GM19467 (cell line): Measurements from ENCODE around the gene RESP18.

Source experiments
- ATAC-seq: cut with Tn5 transposase; IDR thresholded peaks from one replicate; pipeline ENCODE4 v1.9.1; 2021; ENCODE audit warnings: mild to moderate bottlenecking, moderate library complexity; ENCODE audit not compliant: unreplicated experiment

RESP18 gene

DNA sequence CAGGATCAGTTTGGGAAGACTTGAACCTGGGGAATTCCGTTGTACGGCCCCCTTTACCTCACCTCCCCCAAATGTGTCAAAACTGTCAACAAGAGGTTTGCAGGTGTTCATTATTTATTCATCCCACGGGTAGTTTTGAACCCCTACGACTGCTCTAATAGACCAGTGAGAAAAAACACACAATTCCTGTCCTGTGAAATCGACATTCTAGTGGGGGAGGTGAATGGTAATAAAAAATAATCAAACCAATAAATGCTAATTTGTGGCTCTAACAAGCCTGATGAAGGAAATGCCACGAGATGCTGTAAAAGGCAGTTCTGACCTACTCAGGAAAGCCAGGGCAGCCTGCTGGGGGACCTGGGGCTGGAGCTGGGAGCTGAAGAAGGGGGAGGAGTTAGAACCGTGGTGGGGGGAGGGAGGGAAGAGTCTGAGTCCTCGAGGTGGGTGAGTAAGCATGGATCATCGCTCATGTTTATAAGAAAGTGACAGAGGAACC lies 53.8 kb downstream of the RESP18 start:
- ATAC-seq = no peak

DNA sequence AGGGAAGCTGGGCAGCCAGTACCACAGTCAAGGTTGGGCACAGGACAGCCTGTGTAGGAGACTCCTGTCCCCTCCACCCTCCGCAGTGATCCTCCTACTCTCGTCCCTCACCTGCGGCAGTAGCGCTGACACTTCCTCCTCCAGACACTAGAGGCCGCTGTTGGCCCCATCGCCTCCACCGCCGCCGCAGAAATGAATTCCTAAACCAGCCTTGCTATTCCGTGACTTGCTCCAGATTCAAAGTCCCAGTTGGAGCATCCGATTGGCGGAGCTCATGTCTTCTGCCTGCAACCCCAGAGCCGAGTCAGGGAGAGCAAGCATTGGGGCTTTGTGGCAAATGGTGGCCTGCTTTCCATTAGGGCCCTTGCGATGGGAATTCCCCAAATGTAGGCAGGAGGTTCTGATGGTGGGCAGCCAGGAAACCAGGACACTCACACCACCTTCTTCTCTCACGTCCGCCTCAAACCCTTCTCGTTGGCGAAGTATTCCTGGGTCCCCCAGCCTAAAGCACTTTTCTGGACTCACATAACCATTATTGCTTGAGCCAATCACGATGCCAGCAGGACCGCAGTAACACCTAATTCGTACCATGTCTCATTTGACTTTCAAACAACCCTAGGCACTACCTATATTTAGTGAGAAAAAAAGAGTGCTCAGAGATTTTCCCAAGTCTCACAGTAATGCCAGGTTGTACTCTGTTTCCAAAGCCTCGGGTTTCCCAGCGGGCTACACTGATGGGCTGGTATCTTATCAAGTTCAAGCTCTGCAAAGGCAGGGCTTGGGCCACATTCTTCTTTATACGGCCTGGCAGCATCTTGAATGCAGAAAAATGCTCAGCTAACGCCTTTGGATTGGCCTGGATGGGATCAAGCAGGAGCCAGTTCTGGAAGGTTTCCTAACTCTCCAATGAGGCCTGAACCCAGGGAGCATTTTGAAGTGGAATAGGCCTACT lies 54.6 kb downstream of the RESP18 start:
- peak; percentile 24 for ATAC-seq
